Chondrocyte (in vitro differentiated cells): ENCODE measurements around the gene LRRK1. TPM values are rescaled to one million over a fixed set of nuclear protein-coding genes. Genes with fewer than 3 reads are reported as not detected.
A peak's percentile ranks its signal among the peaks of the same experiment; 100 is the strongest.

Experiments
- DNase-seq: peaks from one replicate; pipeline ENCODE4 v3.0.0; 2021; ENCODE audit warnings: mixed read lengths, low spot score
- H3K27ac Mint-ChIP-seq: one replicate; pipeline ENCODE4 v1.8.0; 2021; ENCODE audit warnings: mild to moderate bottlenecking, moderate library complexity, mixed read lengths; ENCODE audit not compliant: unreplicated experiment
- H3K27me3 Mint-ChIP-seq: 2 replicates; pipeline ENCODE4 v1.8.0; 2021; ENCODE audit warnings: low read depth, mixed read lengths
- H3K36me3 Mint-ChIP-seq: 2 replicates; pipeline ENCODE4 v1.8.0; 2021; ENCODE audit warnings: low read depth, mixed read lengths
- H3K4me1 Mint-ChIP-seq: 2 replicates; pipeline ENCODE4 v1.8.0; 2021; ENCODE audit warnings: low read depth, mild to moderate bottlenecking, mixed read lengths
- H3K4me3 Mint-ChIP-seq: one replicate; pipeline ENCODE4 v1.8.0; 2021; ENCODE audit warnings: mild to moderate bottlenecking, moderate library complexity, mixed read lengths; ENCODE audit not compliant: unreplicated experiment
- H3K9me3 Mint-ChIP-seq: 2 replicates; pipeline ENCODE4 v1.8.0; 2021; ENCODE audit warnings: low read depth, mixed read lengths
- total RNA-seq: library from RNA; stranded (reverse); gene quantifications from 3 replicates; pipeline ENCODE4 v1.2.1, GENCODE V29; 2021
- TF ChIP-seq, protein P1 (sequence below): fragments of 200-600 bp; sonication (generic); IDR thresholded peaks from 2 replicates; pipeline ENCODE4 v1.5.0; 2021; ENCODE audit warnings: antibody characterized with exemption, mild to moderate bottlenecking, moderate library complexity

The LRRK1 gene
- total RNA-seq, 1 donor from 2014 or later = 10.1 TPM

DNA sequence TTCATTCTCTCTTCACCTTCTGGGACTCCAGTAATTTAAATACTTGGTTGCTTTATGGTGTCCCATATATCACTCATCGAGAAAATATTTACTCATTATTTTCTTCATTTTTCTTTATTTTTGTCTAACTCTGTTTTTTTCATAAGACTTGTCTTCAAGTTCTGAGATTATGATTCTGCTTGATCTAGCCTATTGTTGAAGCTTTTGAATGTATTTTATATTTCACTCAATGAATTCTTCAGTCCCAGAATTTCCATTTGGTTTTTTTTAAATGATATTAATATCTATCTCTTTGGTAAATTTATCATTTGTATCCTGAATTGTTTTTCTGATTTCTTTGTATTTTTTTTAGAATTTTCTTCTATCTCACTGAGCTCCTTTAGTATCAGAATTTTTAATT is 117.0 kb downstream of the LRRK1 start:
- TF ChIP-seq, protein P1, sequence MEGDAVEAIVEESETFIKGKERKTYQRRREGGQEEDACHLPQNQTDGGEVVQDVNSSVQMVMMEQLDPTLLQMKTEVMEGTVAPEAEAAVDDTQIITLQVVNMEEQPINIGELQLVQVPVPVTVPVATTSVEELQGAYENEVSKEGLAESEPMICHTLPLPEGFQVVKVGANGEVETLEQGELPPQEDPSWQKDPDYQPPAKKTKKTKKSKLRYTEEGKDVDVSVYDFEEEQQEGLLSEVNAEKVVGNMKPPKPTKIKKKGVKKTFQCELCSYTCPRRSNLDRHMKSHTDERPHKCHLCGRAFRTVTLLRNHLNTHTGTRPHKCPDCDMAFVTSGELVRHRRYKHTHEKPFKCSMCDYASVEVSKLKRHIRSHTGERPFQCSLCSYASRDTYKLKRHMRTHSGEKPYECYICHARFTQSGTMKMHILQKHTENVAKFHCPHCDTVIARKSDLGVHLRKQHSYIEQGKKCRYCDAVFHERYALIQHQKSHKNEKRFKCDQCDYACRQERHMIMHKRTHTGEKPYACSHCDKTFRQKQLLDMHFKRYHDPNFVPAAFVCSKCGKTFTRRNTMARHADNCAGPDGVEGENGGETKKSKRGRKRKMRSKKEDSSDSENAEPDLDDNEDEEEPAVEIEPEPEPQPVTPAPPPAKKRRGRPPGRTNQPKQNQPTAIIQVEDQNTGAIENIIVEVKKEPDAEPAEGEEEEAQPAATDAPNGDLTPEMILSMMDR = no peak
- H3K4me1 Mint-ChIP-seq = no peaks in the 10 kb centered on the region
- no peak overlapping the region for H3K27ac Mint-ChIP-seq
- H3K4me3 Mint-ChIP-seq = no peak overlapping the region
- no peaks in the 10 kb centered on the region for H3K27me3 Mint-ChIP-seq
- peaks cover 14% of the 10 kb centered on the region for H3K36me3 Mint-ChIP-seq
- H3K9me3 Mint-ChIP-seq = peaks cover 31% of the 10 kb centered on the region
- DNase-seq = no peak

DNA sequence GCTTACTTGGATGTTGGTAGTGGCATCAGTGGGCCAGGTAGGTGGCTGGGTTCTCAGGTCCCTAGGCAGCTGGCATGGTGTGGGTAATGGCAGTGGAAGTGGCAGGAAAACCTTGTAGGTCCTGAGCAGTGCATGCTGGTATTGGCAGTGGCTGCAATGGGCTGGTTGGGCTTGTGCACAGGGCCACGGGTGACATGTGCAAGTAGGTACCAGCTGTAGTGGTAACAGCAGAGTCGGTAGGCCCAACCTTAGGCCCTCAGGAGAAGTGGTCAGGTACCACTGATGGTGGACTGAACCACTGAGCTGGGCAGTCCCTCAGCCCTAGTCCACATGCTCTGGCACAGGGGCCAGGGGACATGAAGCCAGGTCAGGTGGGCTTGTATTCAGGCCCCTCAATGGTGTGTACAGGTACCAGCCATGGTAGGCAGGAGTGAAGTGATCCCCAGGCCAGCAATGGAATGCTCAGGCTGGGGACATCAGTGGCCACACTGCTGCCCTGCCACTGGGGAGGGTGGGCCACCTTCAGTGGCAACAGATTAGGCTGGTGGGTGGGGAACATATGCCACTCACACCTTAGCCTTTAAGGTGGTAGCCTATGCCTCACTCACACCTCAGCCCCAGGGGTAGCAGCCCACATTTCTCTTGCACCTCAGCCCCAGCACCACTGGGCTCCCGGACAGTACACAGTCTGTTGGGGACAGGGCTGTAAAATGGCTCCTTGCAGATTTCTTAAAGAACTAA is 118.1 kb downstream of the LRRK1 start:
- peaks cover 37% of the 10 kb centered on the region for H3K9me3 Mint-ChIP-seq
- TF ChIP-seq, protein P1 = no peak
- no peaks in the 10 kb centered on the region for H3K4me1 Mint-ChIP-seq
- peaks cover 19% of the 10 kb centered on the region for H3K36me3 Mint-ChIP-seq
- H3K27me3 Mint-ChIP-seq = no peaks in the 10 kb centered on the region
- H3K27ac Mint-ChIP-seq = no peak overlapping the region
- DNase-seq = peak; percentile 55
- H3K4me3 Mint-ChIP-seq = no peak overlapping the region

DNA sequence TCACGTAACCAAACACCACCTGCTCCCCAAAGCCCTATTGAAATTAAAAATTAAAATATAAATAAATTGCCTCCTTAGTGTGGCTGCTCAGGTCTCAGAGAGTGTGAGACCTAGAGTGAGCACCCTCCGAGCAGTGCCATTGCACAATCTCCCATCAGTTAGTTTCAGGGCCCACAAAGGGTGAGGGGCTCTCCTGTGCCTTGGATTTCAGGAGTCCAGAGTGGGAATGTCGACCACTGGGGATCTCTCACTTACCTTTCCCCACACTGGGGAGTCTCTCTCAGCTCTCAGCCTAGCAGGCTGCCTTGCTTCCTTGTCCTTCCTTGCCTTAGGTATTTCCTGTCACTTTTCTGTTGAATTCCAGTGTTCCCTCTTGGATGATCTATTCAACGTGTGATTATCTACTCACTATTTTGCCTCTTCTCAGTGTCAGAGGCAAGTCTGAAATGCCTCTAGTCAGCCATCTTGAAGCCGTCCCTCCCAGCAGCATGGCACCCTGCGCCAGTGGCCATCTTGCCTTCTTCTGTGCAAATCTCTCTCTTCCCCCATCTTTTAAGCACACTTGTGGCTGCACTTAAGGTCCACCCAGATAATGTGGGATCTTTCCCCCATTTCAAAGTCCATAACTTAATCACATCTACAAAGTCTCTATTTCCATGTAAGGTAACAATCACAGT is 119.3 kb downstream of the LRRK1 start:
- Mint-ChIP-seq H3K27me3 (no peaks in the 10 kb centered on the region), H3K9me3 (peaks cover 37% of the 10 kb centered on the region), H3K36me3 (peaks cover 19% of the 10 kb centered on the region), H3K4me1 (no peaks in the 10 kb centered on the region), H3K27ac (no peak overlapping the region), H3K4me3 (no peak overlapping the region)
- DNase-seq = no peak
- TF ChIP-seq, protein P1 = no peak

DNA sequence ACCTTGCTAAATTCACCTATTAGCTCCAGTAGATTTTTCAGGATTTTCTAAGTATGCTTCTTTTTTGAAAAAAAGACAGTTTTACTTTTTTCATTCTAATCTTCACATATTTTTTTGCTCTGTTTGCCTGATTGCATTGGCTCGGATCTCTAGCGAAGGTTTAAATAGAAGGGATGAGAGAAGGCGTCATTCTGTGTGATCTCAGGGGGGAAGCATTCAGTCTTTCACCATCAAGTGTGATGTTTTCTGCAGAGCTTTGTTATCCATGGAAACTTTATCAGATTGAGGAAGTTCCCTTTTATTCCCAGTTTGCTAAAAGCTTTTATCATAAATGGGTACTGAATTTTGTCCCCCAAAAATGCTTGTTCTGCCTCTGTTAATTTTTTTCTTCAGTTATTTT is 120.3 kb downstream of the LRRK1 start:
- Mint-ChIP-seq H3K36me3 (peaks cover 19% of the 10 kb centered on the region), H3K4me3 (no peak overlapping the region), H3K4me1 (no peaks in the 10 kb centered on the region), H3K27ac (no peak overlapping the region), H3K9me3 (peaks cover 30% of the 10 kb centered on the region), H3K27me3 (no peaks in the 10 kb centered on the region)
- DNase-seq = no peak
- TF ChIP-seq, protein P1 = no peak

DNA sequence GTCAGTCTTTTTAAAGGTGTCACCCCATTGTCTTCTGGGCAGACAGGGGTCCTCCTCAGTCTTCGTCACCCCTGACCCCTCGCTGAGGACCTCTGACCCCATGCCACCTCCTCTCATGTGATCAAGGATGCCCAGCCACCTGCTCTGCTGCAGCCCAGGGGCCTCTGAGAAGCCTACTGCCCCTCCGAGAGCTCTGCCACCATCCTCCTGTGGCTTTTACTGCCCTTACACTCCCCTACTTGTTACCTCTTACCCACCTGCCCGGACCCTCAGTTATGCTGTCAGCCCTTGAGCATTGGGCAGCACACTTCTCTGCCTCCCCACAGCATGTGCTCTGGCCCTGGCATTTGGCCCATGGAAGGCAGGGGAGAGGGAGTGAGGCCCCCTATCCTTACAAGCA is 123.2 kb downstream of the LRRK1 start:
- Mint-ChIP-seq H3K4me3 (no peak overlapping the region), H3K27ac (no peak overlapping the region), H3K36me3 (peaks cover 12% of the 10 kb centered on the region), H3K4me1 (no peaks in the 10 kb centered on the region), H3K9me3 (peaks cover 10% of the 10 kb centered on the region), H3K27me3 (no peaks in the 10 kb centered on the region)
- TF ChIP-seq, protein P1 = no peak
- DNase-seq = no peak
